Measurements from ENCODE around the gene TCTN2.

- TF ChIP-seq EZH2 (IDR thresholded peaks at IDR 0.05; ENCODE audit: borderline replicate concordance): no peak
- TF ChIP-seq, protein P1, sequence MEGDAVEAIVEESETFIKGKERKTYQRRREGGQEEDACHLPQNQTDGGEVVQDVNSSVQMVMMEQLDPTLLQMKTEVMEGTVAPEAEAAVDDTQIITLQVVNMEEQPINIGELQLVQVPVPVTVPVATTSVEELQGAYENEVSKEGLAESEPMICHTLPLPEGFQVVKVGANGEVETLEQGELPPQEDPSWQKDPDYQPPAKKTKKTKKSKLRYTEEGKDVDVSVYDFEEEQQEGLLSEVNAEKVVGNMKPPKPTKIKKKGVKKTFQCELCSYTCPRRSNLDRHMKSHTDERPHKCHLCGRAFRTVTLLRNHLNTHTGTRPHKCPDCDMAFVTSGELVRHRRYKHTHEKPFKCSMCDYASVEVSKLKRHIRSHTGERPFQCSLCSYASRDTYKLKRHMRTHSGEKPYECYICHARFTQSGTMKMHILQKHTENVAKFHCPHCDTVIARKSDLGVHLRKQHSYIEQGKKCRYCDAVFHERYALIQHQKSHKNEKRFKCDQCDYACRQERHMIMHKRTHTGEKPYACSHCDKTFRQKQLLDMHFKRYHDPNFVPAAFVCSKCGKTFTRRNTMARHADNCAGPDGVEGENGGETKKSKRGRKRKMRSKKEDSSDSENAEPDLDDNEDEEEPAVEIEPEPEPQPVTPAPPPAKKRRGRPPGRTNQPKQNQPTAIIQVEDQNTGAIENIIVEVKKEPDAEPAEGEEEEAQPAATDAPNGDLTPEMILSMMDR (IDR thresholded peaks at IDR 0.05; ENCODE audit: poor library complexity): no peak
Measured at GRCh38 chr12:123723011-123723410, 52.1 kb downstream of the TCTN2 start.

All from hepatocyte (in vitro differentiated cells).